OCI-LY1 (cell line): ENCODE data around the gene BMPR1B.

ENCODE experiments used
- H2AFZ ChIP-seq: fragments of 200-600 bp; sonication (generic), shearing (Covaris generic); 2 replicates; pipeline ENCODE4 v1.6.0; 2014; ENCODE audit warnings: antibody characterized with exemption, mild to moderate bottlenecking, low read length
- H3F3A ChIP-seq: fragments of 200-600 bp; sonication (generic), shearing (Covaris generic); 2 replicates; pipeline ENCODE4 v1.6.0; 2014; ENCODE audit warnings: mild to moderate bottlenecking, antibody characterized with exemption, low read length, moderate library complexity; ENCODE audit not compliant: insufficient read depth
- H3K27ac ChIP-seq: fragments of 200-600 bp; sonication (generic); 2 replicates; pipeline ENCODE4 v1.5.1; 2014; ENCODE audit warnings: low read length, mixed run types, mild to moderate bottlenecking, low read depth; ENCODE audit not compliant: poor library complexity, severe bottlenecking
- H3K27me3 ChIP-seq: fragments of 200-600 bp; sonication (generic); 2 replicates; pipeline ENCODE4 v1.6.0; 2014; ENCODE audit warnings: antibody characterized with exemption, mild to moderate bottlenecking, low read length, moderate library complexity; ENCODE audit not compliant: insufficient read depth
- H3K36me3 ChIP-seq: fragments of 200-600 bp; sonication (generic); 2 replicates; pipeline ENCODE4 v1.6.1; 2014; ENCODE audit warnings: mild to moderate bottlenecking, antibody characterized with exemption, low read length, moderate library complexity, mixed read lengths; ENCODE audit not compliant: insufficient read depth
- H3K4me1 ChIP-seq: fragments of 200-600 bp; sonication (generic); 2 replicates; pipeline ENCODE4 v1.5.1; 2014; ENCODE audit warnings: mild to moderate bottlenecking, low read length, moderate library complexity; ENCODE audit not compliant: insufficient read depth, severe bottlenecking
- H3K4me2 ChIP-seq: fragments of 200-600 bp; sonication (generic), shearing (Covaris generic); 2 replicates; pipeline ENCODE4 v1.6.1; 2014; ENCODE audit warnings: low read length
- H3K4me3 ChIP-seq: fragments of 200-600 bp; sonication (generic); 2 replicates; pipeline ENCODE4 v1.5.1; 2014; ENCODE audit warnings: low read length, low read depth, mild to moderate bottlenecking, mixed read lengths; ENCODE audit not compliant: poor library complexity, severe bottlenecking
- H3K79me2 ChIP-seq: fragments of 200-600 bp; shearing (Covaris generic); 2 replicates; pipeline ENCODE4 v1.6.1; 2016; ENCODE audit warnings: mixed run types, low read length, mixed read lengths; ENCODE audit not compliant: insufficient read depth
- H3K9ac ChIP-seq: fragments of 200-600 bp; sonication (generic), shearing (Covaris generic); 2 replicates; pipeline ENCODE4 v1.6.1; 2014; ENCODE audit warnings: mild to moderate bottlenecking, low read length, mixed read lengths
- H3K9me2 ChIP-seq: fragments of 200-600 bp; sonication (generic), shearing (Covaris generic); 2 replicates; pipeline ENCODE4 v1.6.1; 2014; ENCODE audit warnings: low read depth, mild to moderate bottlenecking, low read length, mixed read lengths
- H3K9me3 ChIP-seq: fragments of 200-600 bp; shearing (Covaris generic); 2 replicates; pipeline ENCODE4 v1.6.1; 2014; ENCODE audit warnings: low read length, mixed read lengths
- H4K20me1 ChIP-seq: fragments of 200-600 bp; sonication (generic), shearing (Covaris generic); 2 replicates; pipeline ENCODE4 v1.6.0; 2016; ENCODE audit warnings: mild to moderate bottlenecking, low read length; ENCODE audit not compliant: insufficient read depth
- EZH2 ChIP-seq: fragments of 200-600 bp; sonication (generic), shearing (Covaris generic); IDR thresholded peaks from 2 replicates; pipeline ENCODE4 v1.8.0; 2017; ENCODE audit warnings: borderline replicate concordance, mixed run types, mild to moderate bottlenecking, antibody characterized with exemption, low read length, moderate library complexity, mixed read lengths
- TF ChIP-seq, protein P1 (sequence below): fragments of 200-600 bp; sonication (generic), shearing (Covaris generic); IDR thresholded peaks from 2 replicates; pipeline ENCODE4 v1.5.1; 2017; ENCODE audit warnings: mild to moderate bottlenecking, antibody characterized with exemption, low read length, moderate library complexity, mixed read lengths

BMPR1B gene

DNA sequence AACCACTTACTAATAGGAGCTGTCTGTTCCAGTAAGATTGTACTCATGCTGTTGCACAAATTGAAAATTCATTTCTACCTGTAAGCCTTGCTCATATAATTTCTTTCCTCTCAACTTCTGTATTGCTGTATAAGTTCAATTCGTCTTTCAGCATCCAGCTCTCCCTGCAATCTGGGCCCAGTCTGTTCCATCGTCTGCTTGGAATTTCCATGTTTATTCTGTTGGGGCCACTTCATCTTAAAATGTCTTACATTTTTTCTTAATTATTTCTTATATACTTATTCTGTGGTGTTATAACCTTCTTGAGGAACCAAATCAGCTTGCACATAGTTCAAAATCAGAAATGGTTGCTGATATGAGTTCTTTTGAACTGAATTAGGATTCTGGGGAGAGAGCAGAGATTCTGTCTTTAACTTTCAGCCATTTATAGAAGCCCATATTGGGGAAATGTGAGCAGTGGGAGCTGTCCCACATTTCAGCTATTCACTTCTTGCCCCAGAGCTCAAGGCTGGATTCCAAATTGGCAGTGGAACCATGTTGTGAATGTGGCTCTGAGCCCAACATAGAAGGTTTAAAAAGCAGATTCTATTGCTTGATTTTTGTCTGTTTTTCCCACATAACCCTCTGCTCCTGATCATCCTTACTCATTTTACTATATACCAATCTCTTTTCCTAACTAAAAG is 291.9 kb downstream of the BMPR1B start:
- H4K20me1 ChIP-seq, result no peaks in the 10 kb centered on the region
- H3K4me3 ChIP-seq, result no peak overlapping the region
- no peaks in the 10 kb centered on the region for H3F3A ChIP-seq
- H3K9me3 ChIP-seq, result no peaks in the 10 kb centered on the region
- no peaks in the 10 kb centered on the region for H3K27me3 ChIP-seq
- H3K36me3 ChIP-seq, result no peaks in the 10 kb centered on the region
- no peaks in the 10 kb centered on the region for H3K79me2 ChIP-seq
- no peak for TF ChIP-seq EZH2
- TF ChIP-seq, protein P1, sequence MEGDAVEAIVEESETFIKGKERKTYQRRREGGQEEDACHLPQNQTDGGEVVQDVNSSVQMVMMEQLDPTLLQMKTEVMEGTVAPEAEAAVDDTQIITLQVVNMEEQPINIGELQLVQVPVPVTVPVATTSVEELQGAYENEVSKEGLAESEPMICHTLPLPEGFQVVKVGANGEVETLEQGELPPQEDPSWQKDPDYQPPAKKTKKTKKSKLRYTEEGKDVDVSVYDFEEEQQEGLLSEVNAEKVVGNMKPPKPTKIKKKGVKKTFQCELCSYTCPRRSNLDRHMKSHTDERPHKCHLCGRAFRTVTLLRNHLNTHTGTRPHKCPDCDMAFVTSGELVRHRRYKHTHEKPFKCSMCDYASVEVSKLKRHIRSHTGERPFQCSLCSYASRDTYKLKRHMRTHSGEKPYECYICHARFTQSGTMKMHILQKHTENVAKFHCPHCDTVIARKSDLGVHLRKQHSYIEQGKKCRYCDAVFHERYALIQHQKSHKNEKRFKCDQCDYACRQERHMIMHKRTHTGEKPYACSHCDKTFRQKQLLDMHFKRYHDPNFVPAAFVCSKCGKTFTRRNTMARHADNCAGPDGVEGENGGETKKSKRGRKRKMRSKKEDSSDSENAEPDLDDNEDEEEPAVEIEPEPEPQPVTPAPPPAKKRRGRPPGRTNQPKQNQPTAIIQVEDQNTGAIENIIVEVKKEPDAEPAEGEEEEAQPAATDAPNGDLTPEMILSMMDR, result no peak
- H3K9me2 ChIP-seq, result no peaks in the 10 kb centered on the region
- H2AFZ ChIP-seq, result no peak overlapping the region
- no peak overlapping the region for H3K4me2 ChIP-seq
- H3K27ac ChIP-seq, result no peak overlapping the region
- no peak overlapping the region for H3K9ac ChIP-seq
- H3K4me1 ChIP-seq, result no peaks in the 10 kb centered on the region

- no peak overlapping the region for H3K27ac ChIP-seq
- no peaks in the 10 kb centered on the region for H3K9me2 ChIP-seq
- no peaks in the 10 kb centered on the region for H3K79me2 ChIP-seq
- H3K4me2 ChIP-seq, result no peak overlapping the region
- no peak overlapping the region for H3K9ac ChIP-seq
- H3K27me3 ChIP-seq, result no peaks in the 10 kb centered on the region
- no peaks in the 10 kb centered on the region for H3K36me3 ChIP-seq
- H2AFZ ChIP-seq, result no peak overlapping the region
- no peak overlapping the region for H3K4me3 ChIP-seq
- H3K4me1 ChIP-seq, result no peaks in the 10 kb centered on the region
- no peaks in the 10 kb centered on the region for H3K9me3 ChIP-seq
- no peaks in the 10 kb centered on the region for H3F3A ChIP-seq
- no peaks in the 10 kb centered on the region for H4K20me1 ChIP-seq
- TF ChIP-seq, protein P1, result no peak
- no peak for TF ChIP-seq EZH2
Measured at GRCh38 chr4:95050980-95051701, 293.4 kb downstream of the BMPR1B start.

DNA sequence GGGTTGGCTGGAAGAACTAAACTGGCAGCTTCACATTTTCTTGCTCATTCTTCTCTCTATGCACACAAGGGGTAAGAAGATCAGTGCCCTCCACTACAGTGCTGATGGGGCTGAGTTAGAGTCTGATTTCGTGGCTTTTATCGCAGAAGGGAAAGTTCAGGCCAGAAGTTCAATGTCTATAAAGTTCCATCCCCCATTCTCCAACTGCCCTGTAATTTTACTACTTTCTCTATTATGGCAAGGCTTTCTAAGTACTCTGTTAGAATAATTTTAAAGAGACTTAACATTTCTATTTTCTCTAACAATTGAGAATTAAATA is 293.9 kb downstream of the BMPR1B start:
- no peaks in the 10 kb centered on the region for H3K27me3 ChIP-seq

More for the DNA sequence above, 293.9 kb downstream of the BMPR1B start:
- TF ChIP-seq, protein P1, result no peak
- no peak for TF ChIP-seq EZH2
- Histone ChIP-seq H3K4me2 (no peak overlapping the region), H3K9ac (no peak overlapping the region), H4K20me1 (no peaks in the 10 kb centered on the region), H2AFZ (no peak overlapping the region), H3K4me1 (no peaks in the 10 kb centered on the region), H3F3A (no peaks in the 10 kb centered on the region), H3K27ac (no peak overlapping the region), H3K9me2 (no peaks in the 10 kb centered on the region), H3K9me3 (no peaks in the 10 kb centered on the region), H3K4me3 (no peak overlapping the region), H3K36me3 (no peaks in the 10 kb centered on the region), H3K79me2 (no peaks in the 10 kb centered on the region)
